PFSK-1 (cell line): ENCODE measurements around the gene SOD2.

Experiments
- FOXP2 ChIP-seq: optimal IDR thresholded peaks from 2 replicates; pipeline ENCODE3; 2011; ENCODE audit warnings: borderline replicate concordance, control low read depth, inconsistent platforms; ENCODE audit not compliant: insufficient read depth; ENCODE audit errors: extremely low read length, extremely low read depth
- POLR2AphosphoS5 ChIP-seq: IDR thresholded peaks from 2 replicates; pipeline ENCODE4 v1.6.1; 2012; ENCODE audit warnings: low read depth, mild to moderate bottlenecking, control low read depth, low read length, moderate library complexity
- SIN3A ChIP-seq: IDR thresholded peaks from 2 replicates; pipeline ENCODE4 v1.6.1; 2012; ENCODE audit warnings: mild to moderate bottlenecking, low read length, moderate library complexity, borderline replicate concordance; ENCODE audit not compliant: insufficient read depth
- TAF1 ChIP-seq: IDR thresholded peaks from 2 replicates; pipeline ENCODE4 v1.6.1; 2012; ENCODE audit warnings: low read length, control low read depth, borderline replicate concordance; ENCODE audit not compliant: insufficient read depth
- TF ChIP-seq, protein P1 (sequence below), 2 experiments: IDR thresholded peaks; 2 replicates each; pipeline versions ENCODE4 v1.6.1 to v1.8.0; 2011 to 2012; ENCODE audit warnings: low read depth in 2 of 2, low read length in 2 of 2, control low read depth in 1 of 2, inconsistent platforms in 1 of 2, mild to moderate bottlenecking in 1 of 2, moderate library complexity in 1 of 2; ENCODE audit not compliant: insufficient read depth in 1 of 2

SOD2 gene

DNA sequence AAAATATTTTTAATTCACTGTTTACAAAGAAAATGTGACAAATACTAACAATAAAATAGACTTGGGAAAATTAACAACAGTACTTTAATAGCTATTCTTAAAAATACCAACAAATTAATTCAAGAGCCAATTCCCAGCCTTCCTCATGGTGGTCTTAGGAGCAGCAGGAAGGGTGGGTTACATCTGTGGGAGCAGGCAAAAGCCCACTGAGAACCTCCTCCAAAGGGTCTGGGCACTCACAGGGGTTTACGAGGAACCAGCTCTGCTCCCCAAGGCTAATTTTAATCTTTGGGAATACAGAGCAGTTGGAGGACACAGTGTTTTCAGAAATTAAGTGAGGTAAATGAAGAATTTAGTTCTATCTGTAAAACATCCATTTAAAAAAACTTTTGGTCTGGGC lies 10.2 kb downstream of the SOD2 start:
- TF ChIP-seq POLR2AphosphoS5, result no peak
- TF ChIP-seq, protein P1, sequence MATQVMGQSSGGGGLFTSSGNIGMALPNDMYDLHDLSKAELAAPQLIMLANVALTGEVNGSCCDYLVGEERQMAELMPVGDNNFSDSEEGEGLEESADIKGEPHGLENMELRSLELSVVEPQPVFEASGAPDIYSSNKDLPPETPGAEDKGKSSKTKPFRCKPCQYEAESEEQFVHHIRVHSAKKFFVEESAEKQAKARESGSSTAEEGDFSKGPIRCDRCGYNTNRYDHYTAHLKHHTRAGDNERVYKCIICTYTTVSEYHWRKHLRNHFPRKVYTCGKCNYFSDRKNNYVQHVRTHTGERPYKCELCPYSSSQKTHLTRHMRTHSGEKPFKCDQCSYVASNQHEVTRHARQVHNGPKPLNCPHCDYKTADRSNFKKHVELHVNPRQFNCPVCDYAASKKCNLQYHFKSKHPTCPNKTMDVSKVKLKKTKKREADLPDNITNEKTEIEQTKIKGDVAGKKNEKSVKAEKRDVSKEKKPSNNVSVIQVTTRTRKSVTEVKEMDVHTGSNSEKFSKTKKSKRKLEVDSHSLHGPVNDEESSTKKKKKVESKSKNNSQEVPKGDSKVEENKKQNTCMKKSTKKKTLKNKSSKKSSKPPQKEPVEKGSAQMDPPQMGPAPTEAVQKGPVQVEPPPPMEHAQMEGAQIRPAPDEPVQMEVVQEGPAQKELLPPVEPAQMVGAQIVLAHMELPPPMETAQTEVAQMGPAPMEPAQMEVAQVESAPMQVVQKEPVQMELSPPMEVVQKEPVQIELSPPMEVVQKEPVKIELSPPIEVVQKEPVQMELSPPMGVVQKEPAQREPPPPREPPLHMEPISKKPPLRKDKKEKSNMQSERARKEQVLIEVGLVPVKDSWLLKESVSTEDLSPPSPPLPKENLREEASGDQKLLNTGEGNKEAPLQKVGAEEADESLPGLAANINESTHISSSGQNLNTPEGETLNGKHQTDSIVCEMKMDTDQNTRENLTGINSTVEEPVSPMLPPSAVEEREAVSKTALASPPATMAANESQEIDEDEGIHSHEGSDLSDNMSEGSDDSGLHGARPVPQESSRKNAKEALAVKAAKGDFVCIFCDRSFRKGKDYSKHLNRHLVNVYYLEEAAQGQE (IDR thresholded peaks at IDR 0.05; ENCODE audit: insufficient read depth in 1 of 2, low read depth in 2 of 2, low read length in 2 of 2), result no peak
- no peak for TF ChIP-seq FOXP2
- TF ChIP-seq TAF1, result no peak
- no peak for TF ChIP-seq SIN3A

DNA sequence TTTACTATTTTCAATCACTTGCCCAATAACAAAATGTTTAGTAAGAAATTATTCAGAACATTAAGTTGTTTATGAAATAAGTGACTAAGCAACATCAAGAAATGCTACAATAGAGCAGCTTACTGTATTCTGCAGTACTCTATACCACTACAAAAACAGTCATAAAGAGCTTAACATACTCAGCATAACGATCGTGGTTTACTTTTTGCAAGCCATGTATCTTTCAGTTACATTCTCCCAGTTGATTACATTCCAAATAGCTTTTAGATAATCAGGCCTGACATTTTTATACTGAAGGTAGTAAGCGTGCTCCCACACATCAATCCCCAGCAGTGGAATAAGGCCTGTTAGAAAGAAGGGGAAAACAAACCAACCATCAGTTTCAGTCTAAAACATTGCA lies 10.7 kb downstream of the SOD2 start:
- TF ChIP-seq SIN3A (no peak), POLR2AphosphoS5 (no peak), FOXP2 (no peak), TAF1 (no peak)
- TF ChIP-seq, protein P1 (IDR thresholded peaks at IDR 0.05; ENCODE audit: insufficient read depth in 1 of 2, low read depth in 2 of 2, low read length in 2 of 2), result no peak

DNA sequence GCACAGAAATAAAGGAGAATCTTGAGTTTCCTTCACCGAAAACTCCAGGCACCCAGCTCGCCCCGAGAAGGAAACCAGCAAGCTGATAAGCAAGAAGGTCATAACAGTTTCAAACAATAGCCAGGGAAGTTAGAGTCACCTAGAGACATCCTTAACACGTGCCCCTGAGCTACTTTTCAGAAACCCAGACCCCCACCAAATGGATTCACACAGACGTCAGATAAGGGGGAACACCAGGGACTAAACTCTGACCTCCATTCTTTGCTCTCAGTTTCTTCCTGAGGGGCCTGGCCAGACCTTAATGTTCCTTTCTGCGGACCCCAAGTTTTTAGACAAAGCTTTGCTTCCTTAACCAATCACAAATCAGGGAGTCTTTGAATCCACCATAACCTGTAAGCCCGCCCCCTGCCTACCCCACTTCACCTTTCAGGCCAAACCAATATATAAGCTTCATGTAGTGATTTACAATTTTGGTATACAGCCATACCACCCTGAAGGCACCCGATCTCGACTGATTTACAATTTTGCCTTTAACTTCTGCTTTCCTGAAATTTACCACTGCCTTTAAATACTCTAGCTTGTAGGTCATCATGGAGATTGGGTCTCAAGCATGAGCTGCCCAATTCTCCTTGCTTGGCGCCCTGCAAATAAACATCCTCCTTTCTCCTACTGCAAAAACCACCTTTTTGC lies 11.7 kb downstream of the SOD2 start:
- TF ChIP-seq POLR2AphosphoS5 (no peak), SIN3A (no peak), FOXP2 (no peak), TAF1 (no peak)
- TF ChIP-seq, protein P1 (IDR thresholded peaks at IDR 0.05; ENCODE audit: insufficient read depth in 1 of 2, low read depth in 2 of 2, low read length in 2 of 2), result no peak

DNA sequence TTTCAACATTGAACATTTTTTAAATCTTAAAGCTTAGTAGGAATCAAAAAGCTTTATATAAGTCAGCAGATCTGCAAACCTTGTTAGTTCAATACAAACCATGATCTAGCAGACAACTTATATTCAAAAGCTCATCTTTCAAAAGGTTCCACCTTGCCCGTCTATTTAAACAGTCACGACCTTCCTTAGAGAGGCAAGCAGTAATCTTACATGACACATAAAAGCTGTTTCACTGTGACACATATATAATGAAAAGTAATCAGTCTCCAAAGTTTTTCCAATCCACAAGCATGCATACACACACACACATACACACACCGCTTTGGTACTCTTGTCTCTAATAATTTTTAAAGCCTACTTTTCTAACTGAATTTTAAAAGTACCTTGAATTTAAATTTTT lies 12.9 kb downstream of the SOD2 start:
- TF ChIP-seq FOXP2 (no peak), TAF1 (no peak), POLR2AphosphoS5 (no peak), SIN3A (no peak)
- TF ChIP-seq, protein P1 (IDR thresholded peaks at IDR 0.05; ENCODE audit: insufficient read depth in 1 of 2, low read depth in 2 of 2, low read length in 2 of 2), result no peak
